Measurements from ENCODE around the gene NAP1L4.

NAP1L4 gene

DNA sequence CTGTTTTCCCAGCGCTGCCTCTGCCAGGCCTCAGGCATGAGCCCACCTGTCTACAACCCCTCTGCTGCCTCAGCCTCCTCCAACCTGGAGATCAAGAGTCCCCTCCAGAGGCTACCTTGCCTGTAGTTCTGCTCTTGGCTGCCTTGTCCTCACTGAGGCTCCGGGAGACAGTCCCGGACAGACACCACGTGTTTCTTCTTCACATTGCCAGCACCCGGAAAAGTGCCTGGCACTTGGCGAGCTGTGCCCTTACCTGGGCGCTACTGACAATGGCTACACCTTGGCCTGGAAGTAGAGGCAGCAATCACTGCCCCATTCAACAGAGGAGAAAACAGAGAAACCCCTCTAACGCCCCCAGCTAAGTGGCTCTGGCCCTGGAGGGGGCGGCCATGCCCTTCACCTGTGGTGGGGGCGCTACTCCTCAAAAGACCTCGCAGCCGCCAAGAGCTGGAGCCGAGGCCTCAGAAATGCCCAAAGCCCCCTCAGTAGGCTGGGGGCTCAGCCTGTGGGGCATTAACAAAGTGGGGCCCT, 3.0 kb upstream of the NAP1L4 start:
- Mint-ChIP-seq H3K9me3 (no peaks in the 10 kb centered on the region), H3K36me3 (peaks cover 22% of the 10 kb centered on the region), H3K27ac (no peak overlapping the region), H3K27me3 (peaks cover 4% of the 10 kb centered on the region), H3K4me1 (peaks cover 15% of the 10 kb centered on the region), H3K4me3 (no peak overlapping the region)
- CTCF ChIA-PET: interaction anchor here (0.9 kb wide), 1 partner anchor 96 kb away, joined by 3 read pairs; no protein-coding TSS in a partner anchor
- DNase-seq: no peak

DNA sequence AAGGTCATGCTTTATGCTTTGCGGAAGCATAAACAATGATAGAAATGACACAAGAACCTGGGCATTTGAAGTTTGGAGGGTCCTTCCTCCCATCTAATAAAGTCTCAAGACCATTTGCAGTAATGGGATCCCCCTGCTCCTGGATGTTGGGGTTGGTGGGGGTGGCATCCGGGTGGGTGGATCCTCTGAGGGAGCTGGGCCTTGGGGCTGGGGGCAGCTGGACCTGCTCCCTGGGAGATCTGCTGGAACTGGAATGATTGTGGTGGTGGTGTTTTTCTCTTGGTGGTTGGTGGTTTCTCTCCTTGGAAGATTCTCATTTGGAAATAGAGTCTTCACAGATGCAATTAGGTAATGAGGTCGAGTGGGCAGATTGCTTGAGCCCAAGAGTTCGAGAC, 2.2 kb upstream of the NAP1L4 start:
- Mint-ChIP-seq H3K4me1 (peaks cover 17% of the 10 kb centered on the region), H3K36me3 (peaks cover 22% of the 10 kb centered on the region), H3K27ac (no peak overlapping the region), H3K27me3 (peaks cover 4% of the 10 kb centered on the region), H3K9me3 (no peaks in the 10 kb centered on the region), H3K4me3 (peak overlapping the region; percentile 57)
- CTCF ChIA-PET: interaction anchor here (0.9 kb wide), 1 partner anchor 97 kb away, joined by 3 read pairs; no protein-coding TSS in a partner anchor
- DNase-seq: no peak

DNA sequence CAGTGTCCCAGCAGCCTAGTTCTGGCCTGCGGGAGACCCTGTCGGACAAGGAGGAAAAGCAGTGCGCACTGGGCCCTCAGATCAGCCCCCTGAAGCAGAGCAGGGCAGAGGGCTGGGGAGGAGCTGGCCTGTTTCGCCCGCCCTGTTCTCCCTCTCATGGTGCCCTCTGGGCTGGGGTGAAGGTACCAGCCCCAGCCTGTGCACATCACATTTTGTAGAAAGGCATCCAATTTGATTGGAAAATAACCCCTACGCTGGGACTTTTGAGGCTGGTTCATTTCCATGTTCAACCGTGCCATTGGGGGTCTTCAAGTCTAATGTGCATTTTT, 832 bp upstream of the NAP1L4 start:
- Mint-ChIP-seq H3K4me3 (peak overlapping the region; percentile 95), H3K36me3 (peaks cover 32% of the 10 kb centered on the region), H3K27me3 (peaks cover 4% of the 10 kb centered on the region), H3K4me1 (peaks cover 28% of the 10 kb centered on the region), H3K9me3 (no peaks in the 10 kb centered on the region), H3K27ac (peak overlapping the region; percentile 98)
- CTCF ChIA-PET: interaction anchor here (2.4 kb wide), 1 partner anchor 28 kb away, joined by 10 read pairs; no protein-coding TSS in a partner anchor
- no peak for DNase-seq

DNA sequence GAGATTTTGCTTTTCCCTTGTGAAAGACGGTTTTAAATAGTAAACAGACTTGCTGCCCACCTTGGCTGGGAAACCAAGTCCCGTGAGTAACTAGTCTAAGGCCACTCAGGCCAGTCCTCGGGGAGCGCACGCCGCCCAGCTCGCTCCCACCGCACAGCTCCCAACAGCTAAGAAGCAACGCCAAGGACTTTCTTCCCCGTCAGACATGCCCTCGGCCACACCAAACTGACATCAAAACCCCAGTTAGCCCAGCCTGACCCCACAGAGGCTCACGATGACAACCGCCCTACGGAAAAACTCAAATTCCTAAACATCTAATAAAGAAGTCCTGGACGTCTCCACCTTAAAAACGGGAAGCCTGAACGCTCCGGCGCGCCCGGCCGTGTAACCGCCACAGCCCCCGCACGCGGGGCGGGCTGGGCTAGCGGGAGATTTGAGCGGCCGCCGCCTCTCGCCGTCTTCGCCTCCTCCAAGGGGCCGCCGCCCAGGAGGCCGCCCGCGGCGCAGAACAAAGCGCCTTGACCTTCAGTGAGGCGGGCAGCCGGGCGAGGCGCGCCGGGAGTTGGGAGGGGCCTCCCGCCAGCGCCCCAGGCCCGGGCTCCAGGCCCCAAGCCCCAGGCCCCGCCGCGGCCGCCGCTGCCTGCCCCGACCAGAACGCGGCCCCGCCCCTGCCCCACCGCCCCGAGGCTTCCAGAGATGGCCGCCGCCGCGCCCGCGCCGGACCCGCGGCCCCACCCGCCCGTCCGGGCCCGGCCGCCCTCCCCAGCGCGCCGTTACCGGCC, 486 bp downstream of the NAP1L4 start:
- DNase-seq: no peak
- peaks cover 40% of the 10 kb centered on the region for H3K36me3 Mint-ChIP-seq
- peaks cover 37% of the 10 kb centered on the region for H3K4me1 Mint-ChIP-seq
- H3K4me3 Mint-ChIP-seq: peak overlapping the region; percentile 96
- peaks cover 4% of the 10 kb centered on the region for H3K27me3 Mint-ChIP-seq
- CTCF ChIA-PET: interaction anchor here (1.0 to 2.6 kb wide), 3 partner anchors 16 to 29 kb away, joined by 3 to 13 read pairs (median 10); no protein-coding TSS in a partner anchor
- H3K9me3 Mint-ChIP-seq: no peaks in the 10 kb centered on the region
- H3K27ac Mint-ChIP-seq: peak overlapping the region; percentile 98

DNA sequence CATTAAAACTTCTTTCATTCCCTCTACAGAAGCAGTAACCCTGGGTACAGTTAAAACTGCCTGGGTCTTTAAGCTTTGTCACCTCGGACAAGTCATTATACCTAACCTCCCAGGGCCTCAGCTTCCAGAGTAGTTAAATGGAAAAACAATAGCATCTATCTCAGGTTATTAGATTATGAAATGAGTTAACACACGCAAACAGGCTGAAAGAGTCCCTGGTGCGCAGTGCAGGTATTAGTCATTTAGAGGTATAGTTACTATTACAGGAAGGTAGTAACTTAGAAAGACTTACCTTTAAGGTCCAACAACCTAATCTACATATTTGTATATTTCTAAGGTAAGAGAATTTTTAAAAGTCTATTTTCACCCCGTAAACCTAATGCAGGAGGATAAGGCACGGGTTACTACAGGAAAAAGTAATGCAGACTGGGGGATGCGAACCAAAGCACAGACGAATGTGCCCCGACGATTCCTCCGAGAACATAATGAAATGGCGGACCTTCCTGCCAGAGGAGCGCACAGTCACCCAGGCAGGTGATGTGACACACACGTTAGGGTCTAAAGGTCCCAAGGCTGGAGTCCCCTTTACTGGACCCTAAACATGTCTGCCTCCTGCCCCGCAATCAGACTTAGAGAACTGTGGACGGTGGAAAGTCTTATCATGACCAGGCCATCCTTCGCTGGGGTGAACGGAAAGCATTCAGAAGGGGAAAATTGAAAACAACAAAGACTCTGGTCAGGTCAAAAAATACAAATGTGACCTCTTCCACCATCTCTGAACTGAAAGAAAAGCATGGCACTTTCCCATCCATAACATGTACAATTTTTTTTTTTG, 1.3 kb downstream of the NAP1L4 start:
- Mint-ChIP-seq H3K9me3 (no peaks in the 10 kb centered on the region), H3K4me1 (peaks cover 37% of the 10 kb centered on the region), H3K27me3 (peaks cover 4% of the 10 kb centered on the region), H3K36me3 (peaks cover 40% of the 10 kb centered on the region), H3K27ac (peak overlapping the region; percentile 92), H3K4me3 (peak overlapping the region; percentile 96)
- CTCF ChIA-PET: interaction anchor here (0.9 to 2.6 kb wide), 3 partner anchors 15 to 30 kb away, joined by 5 to 13 read pairs (median 9); no protein-coding TSS in a partner anchor
- peak; percentile 57 for DNase-seq

DNA sequence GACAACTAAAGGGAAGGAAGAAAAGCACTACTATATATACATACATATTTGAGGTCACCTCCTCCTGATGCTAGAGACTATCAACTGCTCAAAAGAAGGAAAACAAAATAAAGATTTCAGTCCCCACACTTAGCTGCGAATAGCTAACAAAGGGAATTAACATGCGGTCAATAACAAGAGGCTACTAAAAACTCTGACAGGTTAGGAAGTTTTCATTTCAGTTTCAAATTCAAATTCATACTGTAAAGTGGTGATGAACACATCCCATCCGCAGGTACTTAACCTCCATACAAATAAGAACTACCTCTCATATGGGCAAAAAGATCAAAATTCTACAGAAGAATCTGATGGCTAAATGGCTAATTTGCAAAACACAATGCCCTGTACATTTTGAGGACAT, 2.6 kb downstream of the NAP1L4 start:
- H3K4me1 Mint-ChIP-seq: peaks cover 45% of the 10 kb centered on the region
- H3K27me3 Mint-ChIP-seq: peaks cover 4% of the 10 kb centered on the region
- DNase-seq: no peak
- H3K36me3 Mint-ChIP-seq: peaks cover 46% of the 10 kb centered on the region
- H3K27ac Mint-ChIP-seq: peak overlapping the region; percentile 92
- no peaks in the 10 kb centered on the region for H3K9me3 Mint-ChIP-seq
- CTCF ChIA-PET: interaction anchor here (0.8 to 1.9 kb wide), 7 partner anchors 9 to 31 kb away, joined by 3 to 13 read pairs (median 5); no protein-coding TSS in a partner anchor
- H3K4me3 Mint-ChIP-seq: peak overlapping the region; percentile 96

DNA sequence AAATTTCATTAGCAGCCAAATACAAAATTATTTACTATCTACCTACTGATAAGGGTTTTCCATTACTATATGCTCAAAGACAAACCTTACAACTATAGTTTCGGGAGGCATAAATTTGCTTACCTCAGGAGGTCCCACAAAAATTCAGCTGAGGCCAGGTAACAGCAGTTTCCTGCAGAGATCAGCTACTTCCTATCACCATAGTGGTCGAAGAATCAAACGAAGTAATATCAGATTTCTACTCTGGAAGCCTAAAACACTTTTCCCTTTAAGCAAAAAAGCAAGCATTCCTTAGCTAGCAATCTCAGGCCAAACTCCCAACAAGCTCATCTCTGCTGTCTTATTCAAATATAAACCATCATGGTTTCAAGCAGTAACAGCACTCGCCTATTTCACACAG, 3.1 kb downstream of the NAP1L4 start:
- Mint-ChIP-seq H3K36me3 (peaks cover 49% of the 10 kb centered on the region), H3K4me3 (peak overlapping the region; percentile 96), H3K27me3 (peaks cover 4% of the 10 kb centered on the region), H3K27ac (peak overlapping the region; percentile 92), H3K4me1 (peaks cover 44% of the 10 kb centered on the region), H3K9me3 (no peaks in the 10 kb centered on the region)
- no peak for DNase-seq
- CTCF ChIA-PET: interaction anchor here (0.8 to 1.9 kb wide), 7 partner anchors 10 to 32 kb away, joined by 3 to 13 read pairs (median 5); no protein-coding TSS in a partner anchor

DNA sequence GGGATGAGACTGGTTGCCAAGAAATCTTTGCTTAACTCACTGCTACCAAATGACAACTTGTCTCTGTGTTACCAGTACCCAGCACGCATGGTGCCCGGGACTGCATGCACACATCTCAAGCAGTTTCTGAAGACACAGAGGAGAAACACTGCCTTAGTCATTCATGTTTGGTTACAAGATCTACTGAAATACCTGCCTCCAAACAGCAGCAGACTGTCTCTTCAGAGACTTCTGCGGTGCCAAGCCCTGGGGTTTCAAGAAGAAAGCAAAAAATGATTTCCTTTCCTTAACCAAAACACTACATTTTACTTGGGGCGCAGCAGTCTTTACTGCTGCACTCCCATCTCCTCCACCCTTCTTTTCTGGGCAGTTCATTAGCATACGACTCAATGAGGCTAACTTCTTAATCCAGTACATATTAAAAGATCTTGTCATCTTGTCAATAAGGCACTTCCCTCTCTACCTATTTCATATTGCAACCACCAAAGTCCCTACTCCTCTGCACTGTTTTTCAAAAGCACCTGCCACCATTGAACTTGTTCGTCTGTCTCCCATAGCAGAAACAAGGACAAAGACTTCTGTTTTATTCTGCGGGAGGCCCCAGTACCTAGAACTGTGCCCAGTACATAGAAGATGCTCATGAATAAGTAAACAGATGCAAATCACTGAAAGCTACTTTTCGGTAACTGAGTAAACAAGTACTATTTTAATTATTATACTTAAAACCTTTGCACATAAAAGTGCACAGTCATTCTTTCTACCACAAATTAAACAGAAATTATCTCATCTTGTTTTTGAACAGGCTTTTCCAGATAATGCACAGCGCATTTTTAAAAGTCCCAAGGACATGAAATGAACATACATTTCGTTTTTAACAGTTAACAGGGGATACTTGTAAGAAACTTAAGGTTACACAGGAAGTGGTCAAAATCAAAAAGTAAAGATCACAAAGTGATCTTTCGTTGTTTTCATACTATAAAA, 4.0 kb downstream of the NAP1L4 start:
- CTCF ChIA-PET: interaction anchor here (0.8 to 1.9 kb wide), 7 partner anchors 11 to 33 kb away, joined by 3 to 13 read pairs (median 5); no protein-coding TSS in a partner anchor
- DNase-seq: peak; percentile 56
- Mint-ChIP-seq H3K9me3 (no peaks in the 10 kb centered on the region), H3K27ac (peak overlapping the region; percentile 92), H3K27me3 (peaks cover 4% of the 10 kb centered on the region), H3K36me3 (peaks cover 54% of the 10 kb centered on the region), H3K4me3 (peak overlapping the region; percentile 96), H3K4me1 (peaks cover 49% of the 10 kb centered on the region)

DNA sequence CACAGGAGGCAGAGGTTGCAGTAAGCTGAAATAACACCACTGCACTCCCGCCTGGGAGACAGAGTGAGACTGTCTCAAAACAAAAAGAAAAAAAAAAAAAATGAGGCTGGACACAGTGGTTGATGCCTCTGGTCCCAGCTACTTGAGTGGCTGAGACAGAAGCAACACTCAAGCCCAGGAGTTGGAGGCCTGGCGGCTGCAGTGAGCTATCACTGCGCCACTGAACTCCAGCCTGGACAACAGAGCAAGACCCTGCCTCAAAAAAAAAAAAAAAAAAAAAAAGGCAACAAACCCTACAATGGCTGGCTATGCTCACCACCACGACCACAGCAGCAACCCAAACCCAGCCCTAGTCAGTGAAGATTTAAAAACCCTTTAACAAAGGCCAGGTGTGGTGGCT, 8.2 kb downstream of the NAP1L4 start:
- peaks cover 41% of the 10 kb centered on the region for H3K36me3 Mint-ChIP-seq
- H3K9me3 Mint-ChIP-seq: no peaks in the 10 kb centered on the region
- H3K27me3 Mint-ChIP-seq: no peaks in the 10 kb centered on the region
- peaks cover 53% of the 10 kb centered on the region for H3K4me1 Mint-ChIP-seq
- CTCF ChIA-PET: interaction anchor here (0.9 kb wide), 1 partner anchor 8 kb away, joined by 3 read pairs; no protein-coding TSS in a partner anchor
- no peak overlapping the region for H3K27ac Mint-ChIP-seq
- no peak for DNase-seq
- no peak overlapping the region for H3K4me3 Mint-ChIP-seq

DNA sequence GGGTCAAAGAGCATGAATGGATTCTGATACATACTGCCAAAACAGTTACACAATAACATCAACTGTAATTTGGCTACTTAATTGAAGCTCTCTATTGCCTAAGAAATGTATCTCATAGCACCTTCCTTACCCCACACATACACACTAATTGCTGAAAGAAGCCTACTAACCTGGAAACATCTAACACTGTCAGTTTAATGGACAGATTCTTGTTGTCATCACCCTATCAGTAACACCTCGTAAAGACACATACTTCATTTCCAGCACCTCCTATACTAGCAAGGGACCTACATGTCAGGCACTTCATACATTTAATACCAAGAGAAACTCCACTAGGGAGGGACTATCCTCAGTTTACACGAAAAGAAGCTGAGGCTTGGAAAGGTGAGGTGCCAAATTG, 9.9 kb downstream of the NAP1L4 start:
- peaks cover 49% of the 10 kb centered on the region for H3K4me1 Mint-ChIP-seq
- H3K36me3 Mint-ChIP-seq: peaks cover 44% of the 10 kb centered on the region
- H3K27me3 Mint-ChIP-seq: no peaks in the 10 kb centered on the region
- CTCF ChIA-PET: interaction anchor here (1.2 kb wide), 1 partner anchor 39 kb away, joined by 3 read pairs; no protein-coding TSS in a partner anchor
- peak overlapping the region; percentile 1 for H3K27ac Mint-ChIP-seq
- no peak overlapping the region for H3K4me3 Mint-ChIP-seq
- H3K9me3 Mint-ChIP-seq: no peaks in the 10 kb centered on the region
- DNase-seq: no peak

DNA sequence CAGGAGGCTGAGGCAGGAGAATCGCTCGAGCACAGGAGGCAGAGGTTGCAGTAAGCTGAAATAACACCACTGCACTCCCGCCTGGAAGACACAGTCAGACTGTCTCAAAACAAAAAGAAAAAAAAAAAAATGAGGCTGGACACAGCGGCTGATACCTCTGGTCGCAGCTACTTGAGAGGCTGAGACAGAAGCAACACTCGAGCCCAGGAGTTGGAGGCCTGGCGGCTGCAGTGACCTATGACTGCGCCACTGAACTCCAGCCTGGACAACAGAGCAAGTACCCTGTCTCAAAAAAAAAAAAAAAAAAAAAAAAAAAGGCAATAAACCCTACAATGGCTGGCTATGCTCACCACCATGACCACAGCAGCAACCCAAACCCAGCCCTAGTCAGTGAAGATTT, 11.0 kb downstream of the NAP1L4 start:
- DNase-seq: no peak
- CTCF ChIA-PET: no interaction called here
- H3K9me3 Mint-ChIP-seq: no peaks in the 10 kb centered on the region
- peaks cover 50% of the 10 kb centered on the region for H3K4me1 Mint-ChIP-seq
- peaks cover 49% of the 10 kb centered on the region for H3K36me3 Mint-ChIP-seq
- no peak overlapping the region for H3K27ac Mint-ChIP-seq
- H3K4me3 Mint-ChIP-seq: no peak overlapping the region
- no peaks in the 10 kb centered on the region for H3K27me3 Mint-ChIP-seq

DNA sequence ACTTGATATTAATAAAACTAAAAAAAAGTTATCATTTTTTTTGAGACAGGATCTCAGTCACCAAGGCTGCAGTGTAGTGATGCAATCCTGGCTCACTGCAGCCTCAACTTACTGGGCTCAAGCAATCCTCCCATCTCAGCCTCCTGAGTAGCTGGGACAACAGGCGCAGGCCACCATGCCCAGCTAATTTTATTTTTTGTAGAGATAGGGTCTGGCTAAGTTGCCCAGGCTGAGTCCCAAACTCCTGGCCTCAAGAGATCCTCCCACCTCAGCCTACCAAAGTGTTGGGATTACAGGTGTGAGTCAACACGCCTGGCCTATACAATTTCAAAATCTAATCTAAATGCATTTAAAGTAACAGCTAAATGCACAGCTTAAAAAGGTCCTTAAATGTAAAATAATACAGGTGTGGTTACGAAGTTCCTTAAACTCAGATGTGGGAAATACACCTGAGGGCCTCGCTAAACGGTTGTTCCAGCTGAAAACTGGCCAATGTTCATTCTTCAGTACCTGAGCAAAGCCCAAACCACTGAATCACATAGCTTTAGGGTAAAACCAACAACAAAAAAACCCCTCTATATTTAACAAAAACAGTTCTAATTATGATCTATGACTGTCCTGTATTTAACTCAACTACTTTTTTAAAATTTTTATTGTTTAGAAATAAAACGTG, 11.8 kb downstream of the NAP1L4 start:
- peaks cover 53% of the 10 kb centered on the region for H3K36me3 Mint-ChIP-seq
- no peaks in the 10 kb centered on the region for H3K9me3 Mint-ChIP-seq
- DNase-seq: no peak
- no peak overlapping the region for H3K27ac Mint-ChIP-seq
- CTCF ChIA-PET: no interaction called here
- no peaks in the 10 kb centered on the region for H3K27me3 Mint-ChIP-seq
- no peak overlapping the region for H3K4me3 Mint-ChIP-seq
- peaks cover 54% of the 10 kb centered on the region for H3K4me1 Mint-ChIP-seq

DNA sequence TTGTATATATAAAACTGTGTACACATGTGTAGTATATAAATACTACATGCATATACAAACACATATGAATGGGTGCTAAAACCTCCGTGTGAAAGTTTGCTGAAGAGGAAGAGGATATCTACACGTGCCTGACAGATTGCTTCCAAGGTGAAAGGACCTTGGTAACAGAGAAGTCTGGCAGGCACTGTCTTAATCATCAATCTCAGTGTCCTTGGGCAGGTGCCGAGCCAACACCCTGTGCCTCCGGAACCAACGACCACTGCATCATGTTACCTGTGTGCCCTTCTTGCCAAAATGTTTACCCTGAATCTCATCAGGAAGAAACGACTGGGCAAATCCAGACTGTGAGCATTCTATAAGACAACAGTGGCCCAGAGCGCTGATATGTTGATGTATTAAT, 15.0 kb downstream of the NAP1L4 start:
- DNase-seq: no peak
- no peak overlapping the region for H3K4me3 Mint-ChIP-seq
- H3K27me3 Mint-ChIP-seq: no peaks in the 10 kb centered on the region
- peaks cover 33% of the 10 kb centered on the region for H3K4me1 Mint-ChIP-seq
- no peaks in the 10 kb centered on the region for H3K9me3 Mint-ChIP-seq
- CTCF ChIA-PET: interaction anchor here (3.1 to 3.7 kb wide), 3 partner anchors 14 to 61 kb away, joined by 13 to 60 read pairs (median 18); partner anchors contain the start of gene NAP1L4
- H3K36me3 Mint-ChIP-seq: peaks cover 59% of the 10 kb centered on the region
- no peak overlapping the region for H3K27ac Mint-ChIP-seq
